ELF-1 (cell line): ENCODE results near the gene MYO3B.
"Not testable (repeated sequence)": the region's sequence is repeated elsewhere in the genome, so short reads cannot be mapped to it uniquely, and the experiment has no call there.

Experiments used
- DNase-seq: peaks from one replicate; pipeline ENCODE4 v3.0.0-alpha.2; 2016; ENCODE audit warnings: low read depth, low spot score

Gene MYO3B

DNA sequence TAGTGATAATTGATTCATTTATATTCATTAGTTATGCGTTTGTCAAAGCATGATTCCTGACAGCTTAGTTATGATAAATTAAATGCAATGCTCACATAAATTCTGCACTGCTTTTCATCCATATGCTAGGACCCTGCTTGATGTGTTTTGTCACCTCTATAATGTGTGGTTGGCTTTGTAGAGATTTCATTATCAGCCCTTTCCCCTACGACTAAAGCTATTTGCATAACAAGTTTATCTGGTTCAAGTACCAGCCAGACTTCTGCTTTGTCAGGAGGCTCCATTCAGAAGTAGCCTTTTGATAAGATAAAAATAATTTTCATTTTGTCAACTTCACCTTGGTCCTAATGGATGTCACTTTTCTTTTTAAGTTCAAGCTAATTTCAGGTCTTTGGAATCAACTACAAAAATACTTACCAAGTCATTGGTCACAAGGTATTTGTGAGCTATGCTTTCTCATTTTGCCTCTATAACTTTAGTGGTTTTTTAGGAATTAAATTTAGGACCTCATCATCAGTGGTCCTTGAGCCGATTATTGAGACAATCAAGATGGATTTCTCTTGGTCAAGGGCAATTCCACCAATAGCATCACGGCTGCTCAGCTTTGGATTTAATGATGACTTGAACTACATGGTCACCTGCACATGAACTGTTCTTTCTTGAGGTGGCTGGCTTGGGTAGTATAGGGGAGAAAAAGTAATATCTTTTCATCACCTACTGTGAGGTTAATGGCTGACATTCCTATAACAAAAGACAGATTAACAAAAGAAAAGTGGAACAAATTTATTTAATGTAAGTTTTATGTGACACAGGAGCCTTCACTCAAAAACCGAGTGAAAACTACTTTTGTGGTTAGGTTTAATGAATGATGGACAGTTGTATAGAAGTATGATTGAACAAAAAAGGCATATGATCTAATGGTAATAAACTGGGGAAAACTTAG, 162.1 kb downstream of the MYO3B start:
- peak; percentile 11 for DNase-seq

GRCh38 chr2:170340693-170341068, 162.7 kb downstream of the MYO3B start:
- DNase-seq = no peak

DNA sequence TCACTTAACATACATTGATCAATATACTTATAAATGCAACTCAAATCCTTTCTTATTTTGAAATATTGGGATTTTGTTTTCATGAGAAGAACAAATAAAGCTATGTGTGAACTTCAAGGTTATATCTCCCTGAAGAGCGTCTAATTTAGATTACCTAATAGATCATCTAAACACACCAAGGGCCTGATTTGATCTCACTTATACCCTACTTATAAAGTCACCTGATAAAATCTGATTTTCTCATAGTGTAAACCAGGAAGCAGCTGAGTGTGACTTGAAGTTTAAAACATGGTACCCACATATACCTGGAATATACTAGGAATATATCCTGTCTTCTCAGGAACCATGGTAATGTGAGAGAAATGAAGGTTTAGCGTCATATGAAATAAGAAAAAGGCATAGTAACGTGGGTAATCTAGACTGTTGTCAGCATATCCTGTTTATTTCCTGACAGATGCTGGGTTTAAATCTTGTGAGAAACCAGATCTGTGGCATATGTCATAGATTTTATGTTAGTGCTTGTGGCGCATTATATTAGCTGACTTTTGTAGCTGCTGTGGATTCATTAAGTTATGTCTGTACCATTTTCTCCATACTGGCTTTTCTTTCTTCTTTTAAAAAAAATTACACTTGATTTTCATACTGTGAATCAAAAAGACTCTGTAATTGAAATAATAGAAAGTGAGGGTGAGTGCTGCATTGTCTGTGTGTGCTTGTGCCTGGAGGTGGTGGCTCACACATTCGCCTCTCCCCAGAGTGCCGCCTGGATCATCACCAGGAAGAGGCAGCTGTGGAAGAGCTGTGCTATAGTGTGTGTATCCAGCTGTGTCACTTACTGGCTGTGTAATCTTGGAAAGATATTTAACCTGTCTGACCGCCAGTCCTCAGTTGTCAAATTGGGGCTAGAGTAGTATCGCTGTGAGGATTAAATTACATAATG, 164.0 kb downstream of the MYO3B start:
- DNase-seq = no peak

DNA sequence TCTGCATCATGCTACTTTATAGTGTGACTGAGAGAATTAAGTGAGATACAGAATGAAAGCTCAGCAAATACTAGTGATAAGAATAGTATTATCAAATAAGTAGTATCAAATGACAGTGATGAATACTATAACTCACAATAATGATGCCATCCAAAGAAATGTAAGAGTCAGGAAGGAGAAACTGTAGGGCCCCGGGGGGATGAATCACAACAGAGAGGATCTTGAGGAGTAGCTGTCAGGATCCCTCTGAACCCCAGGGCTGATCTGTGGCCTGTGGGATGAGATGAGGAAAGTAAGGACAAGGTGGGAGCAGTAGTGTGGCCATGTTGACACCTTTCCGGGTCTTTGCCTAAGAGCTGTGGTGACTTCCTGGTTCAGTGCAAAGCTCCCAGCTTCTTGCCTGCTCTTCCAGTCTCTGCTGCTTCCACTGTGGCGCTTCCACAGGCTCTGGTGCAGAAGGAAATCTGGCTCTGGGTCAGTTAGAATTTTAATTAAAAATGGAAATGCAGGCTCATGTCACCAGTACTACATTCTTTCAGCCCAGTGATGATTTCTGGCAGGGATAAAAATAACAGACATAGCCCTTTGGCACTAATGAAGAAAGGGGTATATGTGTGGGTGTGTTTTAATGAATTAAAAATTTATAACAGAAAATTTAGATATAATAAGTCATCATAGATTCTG, 166.9 kb downstream of the MYO3B start:
- no peak for DNase-seq

DNA sequence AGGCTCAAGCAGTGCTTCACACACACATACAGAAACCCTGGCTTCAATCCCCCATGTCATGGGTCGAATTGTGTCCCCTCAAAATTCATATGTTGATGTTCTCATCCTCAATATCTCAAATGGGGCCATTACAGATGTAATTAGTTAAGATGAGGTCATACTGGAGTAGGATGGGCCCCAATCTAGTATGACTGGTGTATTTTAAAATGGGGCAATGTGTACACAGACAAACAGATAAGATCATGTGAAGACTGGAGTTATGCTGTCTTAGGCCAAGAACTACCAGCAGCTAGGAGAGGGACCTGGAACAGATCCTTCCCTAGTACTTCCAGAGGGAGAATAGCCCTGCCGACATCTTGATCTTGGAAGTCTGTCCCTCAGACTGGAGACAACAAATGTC, 167.7 kb downstream of the MYO3B start:
- DNase-seq = no peak

- DNase-seq = not testable (repeated sequence)
Measured at GRCh38 chr2:170349269-170349668, 171.3 kb downstream of the MYO3B start.

GRCh38 chr2:170350929-170351826, 173.2 kb downstream of the MYO3B start:
- DNase-seq = no peak

GRCh38 chr2:170353723-170354122, 175.8 kb downstream of the MYO3B start:
- DNase-seq = no peak

DNA sequence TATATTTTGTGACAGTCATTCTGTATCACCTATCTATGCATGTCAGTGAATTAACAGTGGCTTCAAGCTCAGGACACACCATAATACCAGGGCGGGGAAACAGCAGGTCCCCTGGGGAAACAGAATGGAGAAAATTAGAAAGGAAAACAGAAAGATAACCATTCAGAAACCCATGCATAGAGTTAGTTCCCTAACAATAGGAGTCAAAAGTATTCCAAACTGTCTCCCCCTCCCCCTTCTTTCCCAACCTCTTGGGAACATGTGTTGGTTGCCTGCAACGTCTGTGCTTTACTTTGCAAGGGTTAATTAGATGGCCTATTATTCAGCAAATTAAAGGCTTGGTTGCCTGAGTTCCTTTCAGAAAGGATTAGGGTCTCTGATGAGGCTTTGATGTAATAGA, 176.4 kb downstream of the MYO3B start:
- DNase-seq = peak; percentile 47

DNA sequence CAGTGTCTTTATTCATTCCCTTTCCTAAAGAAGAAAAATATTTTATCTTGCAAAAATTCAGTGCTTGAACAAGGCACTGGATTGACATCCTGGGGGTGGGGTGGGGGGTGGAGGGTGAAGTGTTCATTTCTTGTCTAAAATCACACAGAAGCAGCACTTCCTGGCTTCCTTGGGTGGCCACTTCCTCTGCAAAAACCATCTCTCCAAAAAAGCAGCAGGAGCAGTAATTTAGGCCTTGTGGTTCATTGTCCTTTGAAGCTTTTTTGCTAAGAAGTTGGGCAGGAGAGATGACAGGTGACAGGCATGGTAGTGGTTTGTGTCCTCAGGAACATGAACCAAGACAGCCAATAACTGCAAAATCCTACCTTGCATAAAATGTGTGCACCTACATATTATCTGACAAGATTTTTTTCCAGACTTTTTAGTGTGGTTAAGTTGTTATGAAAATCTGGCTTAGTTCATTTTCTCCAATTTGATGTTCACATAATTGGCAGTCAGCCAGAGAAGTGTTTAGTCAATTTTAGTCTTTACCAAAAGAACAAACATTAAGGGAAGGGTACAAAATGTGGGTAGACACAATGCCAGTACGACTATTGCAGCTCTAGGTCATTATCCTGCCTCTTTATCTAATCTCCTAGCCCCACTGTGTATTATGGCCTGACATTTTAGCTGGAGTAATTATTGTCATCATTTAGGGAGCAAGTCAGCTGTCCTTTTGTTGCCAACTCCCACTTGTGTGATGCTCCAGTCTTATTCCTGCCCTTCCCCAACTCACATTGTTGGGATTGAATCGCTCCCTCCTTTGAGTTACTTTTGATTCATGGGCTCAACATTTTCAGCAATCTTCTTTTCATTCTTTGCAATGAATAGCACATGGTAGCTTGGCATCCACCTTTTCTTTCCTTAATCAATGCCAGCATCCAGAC, 177.2 kb downstream of the MYO3B start:
- DNase-seq = no peak

DNA sequence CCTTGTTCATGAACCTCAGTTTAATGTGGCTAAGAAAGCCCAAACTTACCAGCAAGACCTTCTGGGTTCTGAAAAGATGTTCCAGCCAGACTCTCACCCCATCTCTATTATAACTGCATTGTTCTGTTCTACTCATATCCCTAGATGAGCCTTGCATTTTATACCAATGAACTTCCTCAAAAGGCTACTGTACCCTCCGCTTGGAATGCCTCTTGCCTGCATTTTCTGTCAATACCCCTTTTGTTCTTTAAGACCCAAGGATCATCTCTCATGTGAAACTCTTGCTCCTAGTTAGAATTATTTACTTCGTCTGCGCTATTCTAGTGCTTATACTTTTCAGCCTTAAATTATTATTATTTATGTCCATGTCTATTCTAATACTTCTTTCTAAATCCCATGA, 181.5 kb downstream of the MYO3B start:
- DNase-seq = no peak

DNA sequence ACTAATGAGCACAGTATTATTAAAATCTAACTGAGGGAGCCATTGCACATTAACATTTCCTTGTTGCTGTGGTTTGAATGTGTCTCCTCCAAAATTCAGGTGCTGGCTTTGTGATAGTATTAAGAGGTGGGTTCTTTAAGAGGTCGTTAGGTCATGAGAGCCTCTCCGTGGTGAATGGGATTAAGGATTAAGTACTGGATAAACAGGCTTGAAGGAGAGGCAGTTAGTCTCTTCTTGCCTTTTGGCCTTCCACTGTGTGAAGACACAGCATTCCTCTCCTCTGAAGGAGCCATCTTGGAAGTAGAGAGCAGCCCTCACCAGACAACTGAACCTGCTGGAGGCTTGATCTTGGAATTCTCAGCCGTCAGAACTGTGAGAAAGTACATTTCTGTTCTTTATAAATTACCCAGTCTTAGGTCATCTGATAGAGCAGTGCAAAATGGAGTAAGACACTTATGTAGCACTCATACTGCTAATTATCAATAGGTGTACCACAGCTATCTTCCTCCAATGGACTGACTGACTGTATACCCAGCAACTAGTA, 182.7 kb downstream of the MYO3B start:
- DNase-seq = no peak

DNA sequence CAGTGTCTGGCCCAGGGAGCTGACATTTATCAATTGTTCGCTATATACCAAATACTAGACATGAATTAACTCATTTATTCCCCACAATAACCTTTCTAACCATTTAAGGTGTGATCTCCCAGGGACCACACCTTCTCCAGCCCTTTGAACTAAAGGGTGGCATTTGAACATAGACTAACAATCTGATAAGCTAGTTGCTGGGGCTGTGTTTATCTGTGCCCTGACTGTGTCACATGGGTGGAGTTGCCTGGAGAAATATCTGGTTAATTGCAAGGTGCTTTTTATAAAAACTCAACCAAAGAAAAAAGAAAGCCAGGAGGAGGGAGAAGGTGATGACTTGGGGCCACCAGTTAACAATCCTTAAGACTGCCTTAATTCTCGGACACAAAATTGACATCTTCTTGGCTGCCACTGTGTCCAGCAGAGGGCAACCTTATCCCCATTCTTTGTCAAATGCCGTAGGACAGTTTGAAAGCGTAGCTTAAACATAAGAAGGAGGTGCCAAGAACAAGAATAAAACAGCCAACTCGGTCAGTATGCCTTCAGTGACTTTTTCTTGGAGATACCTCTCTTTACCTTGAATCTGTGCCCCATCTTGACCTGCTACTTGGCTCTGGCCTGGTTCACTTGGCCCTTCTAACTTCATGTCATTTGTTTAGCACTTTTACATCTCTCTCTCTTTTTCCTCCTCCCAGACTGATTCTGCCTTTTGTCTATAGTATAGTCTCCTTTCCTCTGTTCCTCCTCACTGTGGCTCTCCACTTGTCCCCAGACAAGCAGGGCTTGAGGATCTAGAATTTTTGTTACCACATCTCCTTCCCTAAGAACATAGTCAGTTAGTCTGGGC, 183.4 kb downstream of the MYO3B start:
- peak; percentile 74 for DNase-seq

- DNase-seq = no peak
Measured at GRCh38 chr2:170362313-170362870, 184.4 kb downstream of the MYO3B start.

- no peak for DNase-seq
Measured at GRCh38 chr2:170362871-170363631, 185.1 kb downstream of the MYO3B start.

- DNase-seq = no peak
Measured at GRCh38 chr2:170365003-170365402, 187.1 kb downstream of the MYO3B start.

GRCh38 chr2:170365686-170366085, 187.7 kb downstream of the MYO3B start:
- DNase-seq = no peak
